K562 (cell line): ENCODE results near the gene SLC35B4. TPM values are rescaled to one million over a fixed set of nuclear protein-coding genes. Genes with fewer than 3 reads are reported as not detected.

Source experiments
- ATAC-seq: fragments of 200-7000 bp; cut with Tn5 transposase; 3 replicates; pipeline ENCODE4 v1.9.1; 2020; ENCODE audit warnings: moderate library complexity
- BruUV-seq: library from RNA; stranded (reverse); fragments of 400-500 nt; replicated peaks from 2 replicates; lab custom pipeline; 2021; lab: Mats Ljungman, UMichigan
- CTCF ChIA-PET: fragments of 300-600 bp; formaldehyde crosslinking; extraction: SDS; loops from one replicate; lab custom pipeline; 2021; ENCODE audit warnings: low intra/inter-chr PET ratio; lab: Yijun Ruan, JAX
- POLR2A ChIA-PET: fragments of 300-600, 350-650 bp; sonication (Branson Sonifier 250); formaldehyde crosslinking; extraction: SDS; loops from one replicate; lab custom pipeline; 2021; ENCODE audit warnings: antibody characterized with exemption, inconsistent platforms; lab: Yijun Ruan, JAX
- DNase-seq, 4 experiments: peaks; one replicate each; pipeline versions ENCODE4 v3.0.0 to v3.0.0-alpha.2; 2011 to 2018; ENCODE audit warnings: low spot score in 3 of 4, mixed read lengths in 3 of 4; ENCODE audit errors: extremely low read depth in 1 of 4
- FAIRE-seq: peaks from 2 replicates; lab custom pipeline; 2011; peaks lifted over from hg19 to GRCh38; lab: Jason Lieb, UNC
- H2AFZ ChIP-seq: 2 replicates; pipeline ENCODE4 v1.6.0; 2011; ENCODE audit warnings: low read depth, low read length, control low read depth, inconsistent platforms
- H3K27ac ChIP-seq: fragments of 200-600 bp; 3 replicates; pipeline ENCODE4 v1.8.0; 2011; ENCODE audit warnings: low read depth, mild to moderate bottlenecking, control low read depth, inconsistent platforms, low read length, moderate library complexity, mixed read lengths; ENCODE audit errors: extremely low read depth
- H3K27me3 ChIP-seq, 2 experiments: fragments of 300-600 bp in 1 of 2; 2 replicates in 1 of 2; 3 replicates in 1 of 2; pipeline versions ENCODE4 v1.6.0 to v1.8.0; 2011; ENCODE audit warnings: inconsistent platforms in 2 of 2, low read length in 2 of 2, mild to moderate bottlenecking in 1 of 2, mixed read lengths in 1 of 2, moderate library complexity in 1 of 2; ENCODE audit not compliant: control insufficient read depth in 2 of 2, insufficient read depth in 2 of 2
- H3K36me3 ChIP-seq: fragments of 300-600 bp; 3 replicates; pipeline ENCODE4 v1.8.0; 2011; ENCODE audit warnings: mild to moderate bottlenecking, low read length, inconsistent platforms; ENCODE audit not compliant: control insufficient read depth, insufficient read depth
- H3K4me1 ChIP-seq, 2 experiments: fragments of 200-600 bp in 1 of 2; replicated peaks in 1 of 2; 2 replicates in 1 of 2; 3 replicates in 1 of 2; pipeline versions ENCODE4 v1.5.1 to v1.8.0; 2011; ENCODE audit warnings: inconsistent platforms in 2 of 2, low read length in 2 of 2, mild to moderate bottlenecking in 1 of 2, mixed read lengths in 1 of 2, moderate library complexity in 1 of 2; ENCODE audit not compliant: control insufficient read depth in 2 of 2, insufficient read depth in 2 of 2
- H3K4me2 ChIP-seq: 2 replicates; pipeline ENCODE4 v1.6.1; 2011; ENCODE audit warnings: low read length, control low read depth, inconsistent platforms, mixed read lengths; ENCODE audit not compliant: insufficient read depth
- H3K4me3 ChIP-seq: fragments of 200-600 bp; sonication (generic), shearing (Covaris generic); 2 replicates; pipeline ENCODE4 v1.5.1; 2016; ENCODE audit warnings: control low read depth, inconsistent platforms
- H3K79me2 ChIP-seq: fragments of 200-600 bp; 3 replicates; pipeline ENCODE4 v1.8.0; 2011; ENCODE audit warnings: low read length, inconsistent platforms; ENCODE audit not compliant: control insufficient read depth, insufficient read depth
- H3K9ac ChIP-seq, 2 experiments: 2 replicates each; pipeline versions ENCODE4 v1.6.0 to v1.6.1; 2011; ENCODE audit warnings: low read depth in 2 of 2, low read length in 2 of 2, control low read depth in 1 of 2, inconsistent platforms in 1 of 2, mild to moderate bottlenecking in 1 of 2, mixed read lengths in 1 of 2; ENCODE audit not compliant: insufficient read depth in 1 of 2
- H3K9me1 ChIP-seq: one replicate; pipeline ENCODE4 v1.6.0; 2011; ENCODE audit warnings: inconsistent platforms, mild to moderate bottlenecking, low read length, moderate library complexity; ENCODE audit not compliant: control insufficient read depth, insufficient read depth
- H3K9me3 ChIP-seq: replicated peaks from 2 replicates; pipeline ENCODE4 v1.5.1; 2011; ENCODE audit warnings: low read depth, low read length, inconsistent platforms; ENCODE audit not compliant: control insufficient read depth, insufficient read depth
- H4K20me1 ChIP-seq: replicated peaks from 2 replicates; pipeline ENCODE4 v1.6.1; 2011; ENCODE audit warnings: low read length, inconsistent platforms, mixed read lengths; ENCODE audit not compliant: control insufficient read depth, insufficient read depth
- BRCA1 ChIP-seq, 2 experiments: fragments of 450-650 bp in 1 of 2; sonication (generic) in 1 of 2; formaldehyde crosslinking in 1 of 2; IDR thresholded peaks; 2 replicates each; pipeline versions ENCODE4 v1.5.0 to v1.6.1; 2017 to 2020; ENCODE audit warnings: mild to moderate bottlenecking in 1 of 2, missing genetic modification reagents in 1 of 2
- CHD1 ChIP-seq: fragments of 200-600 bp; sonication (generic); IDR thresholded peaks from one replicate; pipeline ENCODE4 v1.6.1; 2012; ENCODE audit warnings: mild to moderate bottlenecking, moderate library complexity, low read length, inconsistent platforms
- JUN ChIP-seq, 2 experiments: sonication (generic) in 1 of 2; formaldehyde crosslinking in 1 of 2; IDR thresholded peaks; 2 replicates each; pipeline versions ENCODE4 v1.6.1 to v1.8.0; 2012 to 2022; ENCODE audit warnings: borderline replicate concordance in 2 of 2, mild to moderate bottlenecking in 2 of 2, improper control_type of control experiment in 1 of 2, low read depth in 1 of 2, low read length in 1 of 2, missing genetic modification reagents in 1 of 2
- NCOA4 ChIP-seq: fragments of 450-650 bp; IDR thresholded peaks from 2 replicates; pipeline ENCODE4 v1.6.1; 2018; ENCODE audit warnings: mild to moderate bottlenecking; ENCODE audit not compliant: partially characterized antibody
- NR2C1 ChIP-seq, 2 experiments: fragments of 450-650 bp; IDR thresholded peaks; 2 replicates each; pipeline ENCODE4 v1.6.1; 2017; ENCODE audit warnings: mild to moderate bottlenecking in 2 of 2, antibody characterized with exemption in 1 of 2, inconsistent platforms in 1 of 2, missing compliant biosample characterization in 1 of 2, missing genetic modification characterization in 1 of 2
- NR2C2 ChIP-seq, 2 experiments: fragments of 200-800 bp in 1 of 2; sonication (Bioruptor generic) in 1 of 2; sonication (generic) in 1 of 2; formaldehyde crosslinking in 1 of 2; IDR thresholded peaks; 2 replicates each; pipeline versions ENCODE4 v1.6.1 to v1.8.0; 2016 to 2022; ENCODE audit warnings: mild to moderate bottlenecking in 1 of 2, missing compliant biosample characterization in 1 of 2, missing genetic modification characterization in 1 of 2, missing genetic modification reagents in 1 of 2
- PTBP1 ChIP-seq: fragments of 200-400 bp; formaldehyde crosslinking; IDR thresholded peaks from 2 replicates; pipeline ENCODE4 v1.6.1; 2017; ENCODE audit warnings: low read depth, low read length
- SMAD2 ChIP-seq: fragments of 150-350 bp; IDR thresholded peaks from 2 replicates; pipeline ENCODE4 v1.6.1; 2014; ENCODE audit warnings: low read depth, mild to moderate bottlenecking, low read length
- SMARCA5 ChIP-seq: fragments of 450-650 bp; IDR thresholded peaks from 2 replicates; pipeline ENCODE4 v1.6.1; 2016
- SREBF2 ChIP-seq: sonication (generic); formaldehyde crosslinking; IDR thresholded peaks from 2 replicates; pipeline ENCODE4 v1.4.0; 2020; ENCODE audit warnings: mild to moderate bottlenecking, missing genetic modification reagents
- TAF7 ChIP-seq: fragments of 450-650 bp; IDR thresholded peaks from 2 replicates; pipeline ENCODE4 v1.6.1; 2016; ENCODE audit warnings: missing genetic modification characterization, missing compliant biosample characterization
- TCF7L2 ChIP-seq: fragments of 150-350 bp; IDR thresholded peaks from 2 replicates; pipeline ENCODE4 v1.6.1; 2016; ENCODE audit warnings: low read depth, mild to moderate bottlenecking, low read length, moderate library complexity
- ZNF263 ChIP-seq: sonication (generic); formaldehyde crosslinking; IDR thresholded peaks from 2 replicates; pipeline ENCODE4 v1.8.0; 2022; ENCODE audit warnings: mild to moderate bottlenecking, missing genetic modification reagents, borderline replicate concordance
- ZNF316 ChIP-seq: fragments of 450-650 bp; IDR thresholded peaks from 2 replicates; pipeline ENCODE4 v1.6.1; 2016
- ZNF780A ChIP-seq: fragments of 250-450 bp; sonication (Bioruptor Pico); IDR thresholded peaks from 2 replicates; pipeline ENCODE4 v1.5.0; 2021; ENCODE audit warnings: mild to moderate bottlenecking
- in situ Hi-C: fragments of 300-500 bp; cut with MboI; formaldehyde crosslinking; loops from 4 replicates; pipeline ENCODE4 v1.15.0; 2018; ENCODE audit warnings: inconsistent platforms, mixed read lengths
- intact Hi-C: fragments of 100-400 bp; cut with micrococcal nuclease; formaldehyde crosslinking; loops from 2 replicates; pipeline ENCODE4 v1.14.2; 2022
- polyA plus RNA-seq, 8 experiments: library from polyadenylated mRNA; depleted of rRNA in 4 of 8; stranded (reverse) in 5 of 8; unstranded in 3 of 8; fragments of >200 nt; fragmentation: Nextera tagmentation in 2 of 8; fragmentation: Illumina TruSeq in 1 of 8; extraction: Ambion mirVana in 2 of 8; extraction: Trizol in 1 of 8; gene quantifications; 2 replicates each; pipeline versions ENCODE4 v1.2.1 to v1.2.3, GENCODE V29; 2011 to 2014; ENCODE audit warnings: inconsistent platforms in 1 of 8, missing spikeins in 1 of 8
- total RNA-seq, 7 experiments: library from RNA; depleted of rRNA in 6 of 7; stranded (reverse); fragments of >200 nt in 6 of 7; fragmentation: Illumina TruSeq in 2 of 7; extraction: Trizol in 2 of 7; gene quantifications; 2 replicates each; pipeline versions ENCODE4 v1.2.1 to v1.2.3, GENCODE V29; 2011 to 2021; ENCODE audit warnings: low replicate concordance in 1 of 7
- TF ChIP-seq, protein P1 (sequence below): sonication (generic); formaldehyde crosslinking; IDR thresholded peaks from 2 replicates; pipeline ENCODE4 v1.8.0; 2022; ENCODE audit warnings: mild to moderate bottlenecking, missing genetic modification reagents
- TF ChIP-seq, protein P2 (sequence below), 2 experiments: fragments of 450-650 bp in 1 of 2; sonication (generic) in 1 of 2; formaldehyde crosslinking in 1 of 2; IDR thresholded peaks in 1 of 2; conservative IDR thresholded peaks in 1 of 2; 2 replicates each; pipeline versions ENCODE4 v1.6.1 to v1.8.1; 2016 to 2023; ENCODE audit warnings: mild to moderate bottlenecking in 2 of 2, moderate library complexity in 2 of 2, inconsistent platforms in 1 of 2, missing genetic modification reagents in 1 of 2
- TF ChIP-seq, protein P3 (sequence below): fragments of 200-800 bp; sonication (Bioruptor generic); IDR thresholded peaks from 2 replicates; pipeline ENCODE4 v1.6.1; 2017; ENCODE audit warnings: missing genetic modification characterization, missing compliant biosample characterization

The SLC35B4 gene
- total and polyA plus RNA-seq, 9 of the 15 experiments (the other 6 are each of a cell fraction or from before 2014, with no cell fraction given), result 6.1 to 34.9 (median 17.6) TPM

DNA sequence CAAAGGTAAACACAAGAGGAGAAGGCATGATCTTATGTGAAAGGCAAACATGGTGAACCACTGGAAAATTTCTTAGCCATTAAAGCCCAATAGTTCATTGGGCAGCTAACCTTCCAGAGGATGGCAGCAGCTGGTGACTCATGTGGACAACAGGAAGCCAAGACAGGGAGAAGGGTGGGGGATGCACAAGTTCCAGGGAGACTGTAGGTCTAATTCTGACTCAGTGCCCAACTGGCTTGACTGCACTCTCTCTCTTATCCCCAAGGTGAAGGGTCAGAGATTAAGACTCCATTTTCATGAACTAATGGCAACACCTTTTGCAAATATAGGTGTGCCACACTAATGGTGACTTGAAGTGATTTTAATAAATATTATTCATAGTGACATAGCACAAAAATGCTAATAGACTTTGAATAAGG is 47.9 kb upstream of the SLC35B4 start:
- ChIA-PET CTCF (no interaction called here), POLR2A (interaction anchor here (0.8 kb wide), 1 partner anchor 13 kb away, joined by 3 read pairs; no protein-coding TSS in a partner anchor)
- H3K27ac ChIP-seq, result no peak overlapping the region
- no peaks in the 10 kb centered on the region for H3K79me2 ChIP-seq
- no peak overlapping the region for H3K4me3 ChIP-seq
- no peaks in the 10 kb centered on the region for H4K20me1 ChIP-seq
- BruUV-seq, result no TSS peak
- intact Hi-C loops, result no loop called here
- H3K9ac ChIP-seq, result no peak overlapping the region
- no peak overlapping the region for H3K4me2 ChIP-seq
- H3K9me3 ChIP-seq, result no peaks in the 10 kb centered on the region
- peaks cover 4 to 10% of the 10 kb centered on the region in 2 experiments; a peak in 4 of 5 replicates for H3K27me3 ChIP-seq
- peaks cover 5 to 27% of the 10 kb centered on the region in 2 experiments; a peak in 3 of 5 replicates for H3K4me1 ChIP-seq
- in situ Hi-C loops, result no loop called here
- no peaks in the 10 kb centered on the region for H3K36me3 ChIP-seq
- no peak overlapping the region for H2AFZ ChIP-seq
- no peak for ATAC-seq
- no peaks in the 10 kb centered on the region for H3K9me1 ChIP-seq
- FAIRE-seq, result no peak
- no peak for DNase-seq
- TF ChIP-seq, protein P1, sequence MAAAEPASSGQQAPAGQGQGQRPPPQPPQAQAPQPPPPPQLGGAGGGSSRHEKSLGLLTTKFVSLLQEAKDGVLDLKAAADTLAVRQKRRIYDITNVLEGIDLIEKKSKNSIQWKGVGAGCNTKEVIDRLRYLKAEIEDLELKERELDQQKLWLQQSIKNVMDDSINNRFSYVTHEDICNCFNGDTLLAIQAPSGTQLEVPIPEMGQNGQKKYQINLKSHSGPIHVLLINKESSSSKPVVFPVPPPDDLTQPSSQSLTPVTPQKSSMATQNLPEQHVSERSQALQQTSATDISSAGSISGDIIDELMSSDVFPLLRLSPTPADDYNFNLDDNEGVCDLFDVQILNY, result no peak
- TF ChIP-seq NR2C1 (IDR thresholded peaks at IDR 0.05) (peak; percentile 12; the same call in 1 of the 2 replicates), NR2C1 (tag; IDR thresholded peaks at IDR 0.05) (peak; percentile 55; the same call in 1 of the 2 replicates), ZNF263 (no peak), NR2C2 (CRISPR knock-in tag; IDR thresholded peaks at IDR 0.05) (no peak), NR2C2 (tag; IDR thresholded peaks at IDR 0.05) (peak; percentile 63; the same call in 1 of the 2 replicates), ZNF780A (CRISPR knock-in tag) (no peak), PTBP1 (no peak), SMAD2 (no peak), SREBF2 (CRISPR knock-in tag) (no peak), JUN (IDR thresholded peaks at IDR 0.05; ENCODE audit: borderline replicate concordance, low read depth, low read length) (peak; percentile 65; the same call in 1 of the 2 replicates), JUN (CRISPR knock-in tag; IDR thresholded peaks at IDR 0.05; ENCODE audit: borderline replicate concordance) (no peak), BRCA1 (IDR thresholded peaks at IDR 0.05) (no peak), BRCA1 (CRISPR knock-in tag; IDR thresholded peaks at IDR 0.05) (no peak), ZNF316 (no peak), CHD1 (no peak), TAF7 (no peak), SMARCA5 (no peak), TCF7L2 (no peak), NCOA4 (no peak)
- TF ChIP-seq, protein P2, sequence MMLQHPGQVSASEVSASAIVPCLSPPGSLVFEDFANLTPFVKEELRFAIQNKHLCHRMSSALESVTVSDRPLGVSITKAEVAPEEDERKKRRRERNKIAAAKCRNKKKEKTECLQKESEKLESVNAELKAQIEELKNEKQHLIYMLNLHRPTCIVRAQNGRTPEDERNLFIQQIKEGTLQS (IDR thresholded peaks at IDR 0.05), result peak; percentile 54
- TF ChIP-seq, protein P2 (CRISPR knock-in tag; conservative IDR thresholded peaks at IDR 0.05), result no peak
- TF ChIP-seq, protein P3, sequence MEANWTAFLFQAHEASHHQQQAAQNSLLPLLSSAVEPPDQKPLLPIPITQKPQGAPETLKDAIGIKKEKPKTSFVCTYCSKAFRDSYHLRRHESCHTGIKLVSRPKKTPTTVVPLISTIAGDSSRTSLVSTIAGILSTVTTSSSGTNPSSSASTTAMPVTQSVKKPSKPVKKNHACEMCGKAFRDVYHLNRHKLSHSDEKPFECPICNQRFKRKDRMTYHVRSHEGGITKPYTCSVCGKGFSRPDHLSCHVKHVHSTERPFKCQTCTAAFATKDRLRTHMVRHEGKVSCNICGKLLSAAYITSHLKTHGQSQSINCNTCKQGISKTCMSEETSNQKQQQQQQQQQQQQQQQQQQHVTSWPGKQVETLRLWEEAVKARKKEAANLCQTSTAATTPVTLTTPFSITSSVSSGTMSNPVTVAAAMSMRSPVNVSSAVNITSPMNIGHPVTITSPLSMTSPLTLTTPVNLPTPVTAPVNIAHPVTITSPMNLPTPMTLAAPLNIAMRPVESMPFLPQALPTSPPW (CRISPR knock-in tag), result peak; percentile 8; the same call in 1 of the 2 replicates
